NT2/D1 (cell line): ENCODE data around the gene ZNF593.

Experiments
- SUZ12 ChIP-seq: IDR thresholded peaks from 2 replicates; pipeline ENCODE4 v1.6.1; 2011; ENCODE audit not compliant: insufficient read length, insufficient read depth; ENCODE audit errors: extremely low read depth
- ZNF274 ChIP-seq: IDR thresholded peaks from 2 replicates; pipeline ENCODE4 v1.6.1; 2011; ENCODE audit warnings: mild to moderate bottlenecking, low read depth, low read length

GRCh38 chr1:26168410-26169197 lies 1.1 kb upstream of the ZNF593 start, which contains the start of gene C1orf232:
- no peak for TF ChIP-seq ZNF274
- TF ChIP-seq SUZ12, result no peak
